Activated CD4-positive, CD25-positive, alpha-beta regulatory T cell treated with anti-CD3 and anti-CD28 coated beads, Interleukin-2, amount 50 U/mL, for 72 hours (primary cell): ENCODE results near the gene IFI27L2.

Experiments
- DNase-seq: peaks from one replicate; pipeline ENCODE4 v3.0.0; 2021

The IFI27L2 gene

GRCh38 chr14:94098326-94098992 is 30.9 kb downstream of the IFI27L2 start:
- no peak for DNase-seq

- no peak for DNase-seq
Observed at GRCh38 chr14:94097091-94097490, 32.3 kb downstream of the IFI27L2 start.

- DNase-seq = no peak
Observed at GRCh38 chr14:94093418-94093817, 36.0 kb downstream of the IFI27L2 start.

DNA sequence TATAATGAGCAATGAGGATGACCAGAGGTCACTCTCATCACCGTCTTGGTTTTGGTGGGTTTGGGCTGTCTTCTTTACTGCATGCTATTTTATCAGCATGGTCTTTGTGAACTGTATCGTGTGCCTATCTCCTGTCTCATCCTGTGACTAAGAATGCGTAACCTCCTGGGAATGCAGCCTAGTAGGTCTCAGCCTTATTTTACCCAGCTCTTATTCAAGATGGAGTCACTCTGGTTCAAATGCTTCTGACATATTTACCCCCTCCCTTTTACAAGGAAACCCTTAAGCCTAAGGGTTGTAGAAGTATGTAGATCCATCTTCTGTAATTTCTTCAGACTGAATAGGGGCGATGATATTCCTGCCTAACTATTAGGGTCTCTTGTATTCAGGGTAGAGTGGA is 39.9 kb downstream of the IFI27L2 start:
- no peak for DNase-seq

GRCh38 chr14:94088516-94088915 is 40.9 kb downstream of the IFI27L2 start:
- no peak for DNase-seq

- DNase-seq = no peak
Observed at GRCh38 chr14:94087891-94088290, 41.5 kb downstream of the IFI27L2 start.

GRCh38 chr14:94081386-94081820 is 48.0 kb downstream of the IFI27L2 start:
- no peak for DNase-seq

GRCh38 chr14:94080621-94081385 is 48.6 kb downstream of the IFI27L2 start, which contains the start of the genes DDX24 and IFI27L1:
Gene DDX24, minus strand, starts transcription at chr14:94081202. Its CDS starts 1,460 bp downstream, at chr14:94079742.
Gene IFI27L1, plus strand, starts transcription at chr14:94081310. Its CDS starts 15,628 bp downstream, at chr14:94096938.
- peak; percentile 98 for DNase-seq

DNA sequence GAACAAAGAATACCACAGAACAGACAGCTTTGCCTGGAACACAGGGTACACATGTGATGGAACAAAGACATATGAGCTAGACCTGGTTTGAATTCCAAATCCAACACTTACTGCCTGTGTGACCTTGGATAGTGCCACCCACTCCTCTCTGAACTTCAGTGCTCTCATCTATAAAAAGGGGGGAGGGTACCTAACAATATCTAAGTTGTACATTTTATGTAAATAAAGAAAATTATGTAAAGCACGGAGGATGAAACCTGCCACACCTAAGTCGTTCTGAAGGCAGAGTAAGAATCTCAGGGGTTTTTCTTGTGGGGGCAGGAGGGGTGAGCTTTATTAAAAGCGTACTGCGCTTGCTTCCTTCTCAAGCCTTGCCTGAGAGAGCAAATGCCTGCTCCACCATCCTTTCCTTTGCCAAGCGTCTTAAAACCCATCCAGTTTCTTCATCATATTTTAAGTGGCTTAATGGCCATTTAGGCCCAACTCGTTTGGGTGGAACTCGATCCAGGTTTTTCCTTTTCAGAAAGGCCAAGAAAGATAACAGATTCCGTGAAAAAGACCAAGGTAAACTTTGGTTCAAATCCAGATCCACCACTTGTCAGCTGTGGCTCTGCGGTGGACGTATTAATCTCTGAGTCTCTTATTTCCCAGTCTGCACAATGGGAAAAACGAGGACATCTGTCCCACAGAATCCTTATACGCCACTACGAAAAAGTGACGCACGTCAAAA is 49.3 kb downstream of the IFI27L2 start:
- no peak for DNase-seq

GRCh38 chr14:94077823-94078222 is 51.6 kb downstream of the IFI27L2 start:
- no peak for DNase-seq
